Nephron (organoid): ENCODE measurements around the gene THUMPD3.

Experiments used
- H3K27ac Mint-ChIP-seq, 3 experiments: 2 replicates each; pipeline ENCODE4 v1.8.0; 2020; ENCODE audit warnings: mixed read lengths in 3 of 3, mild to moderate bottlenecking in 2 of 3, moderate library complexity in 1 of 3
- H3K27me3 Mint-ChIP-seq: 2 replicates; pipeline ENCODE4 v1.8.0; 2021; ENCODE audit warnings: low read depth, mild to moderate bottlenecking, moderate library complexity, mixed read lengths
- H3K36me3 Mint-ChIP-seq: 2 replicates; pipeline ENCODE4 v1.8.0; 2020; ENCODE audit warnings: low read depth, mixed read lengths
- H3K4me1 Mint-ChIP-seq: 2 replicates; pipeline ENCODE4 v1.8.0; 2020; ENCODE audit warnings: mixed read lengths
- H3K4me3 Mint-ChIP-seq, 3 experiments: 2 replicates each; pipeline ENCODE4 v1.8.0; 2020; ENCODE audit warnings: mild to moderate bottlenecking in 3 of 3, mixed read lengths in 3 of 3, moderate library complexity in 2 of 3
- H3K9me3 Mint-ChIP-seq: 2 replicates; pipeline ENCODE4 v1.8.0; 2020; ENCODE audit warnings: mixed read lengths
- CTCF ChIP-seq, 3 experiments: fragments of 200-600 bp; sonication (generic); IDR thresholded peaks; one replicate each; pipeline ENCODE4 v1.5.0; 2021; ENCODE audit warnings: antibody characterized with exemption in 3 of 3; ENCODE audit not compliant: unreplicated experiment in 3 of 3

Gene THUMPD3

GRCh38 chr3:9396632-9397331 is 33.9 kb downstream of the THUMPD3 start:
- H3K27ac Mint-ChIP-seq, result peak overlapping the region; percentile 94 to 100 (median 99)
- peak overlapping the region; percentile 92 to 98 (median 98) for H3K4me3 Mint-ChIP-seq

GRCh38 chr3:9397332-9397905 is 34.6 kb downstream of the THUMPD3 start, which contains the start of gene SETD5:
Gene SETD5 (plus strand): TSS chr3:9397615. CDS start chr3:9428939, 31,324 bp downstream.
- Mint-ChIP-seq H3K9me3 (no peaks in the 10 kb centered on the region), H3K27ac (peak within 1 kb of the TSS; percentile 96 to 100 (median 99)), H3K4me3 (peak within 1 kb of the TSS; percentile 97 to 100 (median 98)), H3K36me3 (peaks cover 21% of the 10 kb centered on the region), H3K4me1 (peaks cover 51% of the 10 kb centered on the region), H3K27me3 (no peaks in the 10 kb centered on the region)
- TF ChIP-seq CTCF (IDR thresholded peaks at IDR 0.05; ENCODE audit: unreplicated experiment in 3 of 3), result no peak

More at GRCh38 chr3:9396632-9397331, 33.9 kb downstream of the THUMPD3 start:
- no peaks in the 10 kb centered on the region for H3K27me3 Mint-ChIP-seq
- H3K36me3 Mint-ChIP-seq, result peaks cover 27% of the 10 kb centered on the region
- peaks cover 45% of the 10 kb centered on the region for H3K4me1 Mint-ChIP-seq
- TF ChIP-seq CTCF (IDR thresholded peaks at IDR 0.05; ENCODE audit: unreplicated experiment in 3 of 3), result no peak
- H3K9me3 Mint-ChIP-seq, result no peaks in the 10 kb centered on the region

- peaks cover 18% of the 10 kb centered on the region for H3K36me3 Mint-ChIP-seq
- no peaks in the 10 kb centered on the region for H3K27me3 Mint-ChIP-seq
- peak overlapping the region; percentile 97 to 100 (median 97) for H3K4me3 Mint-ChIP-seq
- peak overlapping the region; percentile 96 to 99 (median 99) for H3K27ac Mint-ChIP-seq
- TF ChIP-seq CTCF (IDR thresholded peaks at IDR 0.05; ENCODE audit: unreplicated experiment in 3 of 3), result no peak
- no peaks in the 10 kb centered on the region for H3K9me3 Mint-ChIP-seq
- H3K4me1 Mint-ChIP-seq, result peaks cover 58% of the 10 kb centered on the region
These were observed 35.2 kb downstream of the THUMPD3 start for GRCh38 chr3:9397906-9398699.

- no peak for TF ChIP-seq CTCF (IDR thresholded peaks at IDR 0.05; ENCODE audit: unreplicated experiment in 3 of 3)
- H3K9me3 Mint-ChIP-seq, result no peaks in the 10 kb centered on the region
- H3K27ac Mint-ChIP-seq, result peak overlapping the region; percentile 96 to 99 (median 99)
- peaks cover 65% of the 10 kb centered on the region for H3K4me1 Mint-ChIP-seq
- peaks cover 14% of the 10 kb centered on the region for H3K36me3 Mint-ChIP-seq
- H3K4me3 Mint-ChIP-seq, result peak overlapping the region; percentile 97 to 100 (median 97)
- no peaks in the 10 kb centered on the region for H3K27me3 Mint-ChIP-seq
These were observed 36.0 kb downstream of the THUMPD3 start for GRCh38 chr3:9398700-9399336.

- Mint-ChIP-seq H3K4me1 (peaks cover 66% of the 10 kb centered on the region), H3K9me3 (no peaks in the 10 kb centered on the region), H3K4me3 (peak overlapping the region; percentile 97 to 100 (median 97)), H3K27me3 (no peaks in the 10 kb centered on the region), H3K27ac (peak overlapping the region; percentile 96 to 99 (median 99)), H3K36me3 (peaks cover 9% of the 10 kb centered on the region)
- no peak for TF ChIP-seq CTCF (IDR thresholded peaks at IDR 0.05; ENCODE audit: unreplicated experiment in 3 of 3)
These were observed 36.5 kb downstream of the THUMPD3 start for GRCh38 chr3:9399337-9399703.
